HepG2 (cell line): Measurements from ENCODE around the gene CDX2. TPM values are rescaled to one million over a fixed set of nuclear protein-coding genes. Genes with fewer than 3 reads are reported as not detected.

Experiments used
- CBX5 ChIP-seq: sonication (generic); formaldehyde crosslinking; IDR thresholded peaks from 2 replicates; pipeline ENCODE4 v1.4.0; 2020; ENCODE audit warnings: missing genetic modification reagents, borderline replicate concordance
- FOXA1 ChIP-seq, 2 experiments: fragments of 450-650 bp in 1 of 2; sonication (generic) in 1 of 2; formaldehyde crosslinking in 1 of 2; IDR thresholded peaks; 2 replicates each; pipeline versions ENCODE4 v1.4.0 to v1.6.1; 2016 to 2020; ENCODE audit warnings: missing genetic modification reagents in 1 of 2
- KDM3A ChIP-seq: IDR thresholded peaks from 2 replicates; pipeline ENCODE4 v1.6.1; 2018; ENCODE audit warnings: low read depth, missing compliant biosample characterization
- PRDM4 ChIP-seq: sonication (generic); formaldehyde crosslinking; IDR thresholded peaks from 2 replicates; pipeline ENCODE4 v1.9.0; 2021; ENCODE audit warnings: missing genetic modification reagents, borderline replicate concordance
- RFXANK ChIP-seq: IDR thresholded peaks from 2 replicates; pipeline ENCODE4 v1.6.1; 2016
- U2AF2 ChIP-seq: fragments of 200-400 bp; formaldehyde crosslinking; IDR thresholded peaks from 2 replicates; pipeline ENCODE4 v1.6.1; 2017; ENCODE audit warnings: low read depth, mild to moderate bottlenecking, low read length
- ZMAT3 ChIP-seq: sonication (generic); formaldehyde crosslinking; conservative IDR thresholded peaks from 2 replicates; pipeline ENCODE4 v1.7.0; 2021; ENCODE audit warnings: missing genetic modification reagents
- ZNF414 ChIP-seq: sonication (generic); formaldehyde crosslinking; IDR thresholded peaks from 2 replicates; pipeline ENCODE4 v1.5.0; 2020; ENCODE audit warnings: missing genetic modification reagents
- ZNF572 ChIP-seq: sonication (generic); formaldehyde crosslinking; IDR thresholded peaks from 2 replicates; pipeline ENCODE4 v1.5.1; 2020; ENCODE audit warnings: mild to moderate bottlenecking, missing genetic modification reagents
- ZNF639 ChIP-seq: conservative IDR thresholded peaks from 2 replicates; pipeline ENCODE4 v1.6.1; 2018; ENCODE audit warnings: missing genetic modification reagents
- ZNF678 ChIP-seq: sonication (generic); formaldehyde crosslinking; IDR thresholded peaks from 2 replicates; pipeline ENCODE4 v1.4.0; 2020; ENCODE audit warnings: mild to moderate bottlenecking, missing genetic modification reagents
- ZNF720 ChIP-seq: sonication (generic); formaldehyde crosslinking; IDR thresholded peaks from 2 replicates; pipeline ENCODE4 v1.4.0; 2020; ENCODE audit warnings: missing genetic modification reagents
- ZNF792 ChIP-seq: IDR thresholded peaks from 2 replicates; pipeline ENCODE4 v1.6.1; 2016
- polyA plus RNA-seq, 8 experiments: library from polyadenylated mRNA; depleted of rRNA in 3 of 8; stranded (reverse) in 7 of 8; unstranded in 1 of 8; fragments of >200 nt; fragmentation: Illumina TruSeq in 4 of 8; extraction: Trizol in 4 of 8; gene quantifications; 2 replicates each; pipeline versions ENCODE4 v1.2.1 to v1.2.3, GENCODE V29; 2011 to 2016; ENCODE audit warnings: low read depth in 4 of 8, missing spikeins in 1 of 8, mixed read lengths in 1 of 8; ENCODE audit not compliant: insufficient read depth in 1 of 8
- total RNA-seq, 5 experiments: library from RNA; depleted of rRNA; stranded (reverse); fragments of >200 nt; fragmentation: Illumina TruSeq; extraction: Trizol; gene quantifications; 2 replicates each; pipeline ENCODE4 v1.2.3, GENCODE V29; 2016; ENCODE audit warnings: low read depth in 1 of 5
- TF ChIP-seq, protein P1 (sequence below): sonication (generic); formaldehyde crosslinking; IDR thresholded peaks from 2 replicates; pipeline ENCODE4 v1.4.0; 2020; ENCODE audit warnings: missing genetic modification reagents
- TF ChIP-seq, protein P2 (sequence below): sonication (generic); formaldehyde crosslinking; IDR thresholded peaks from 2 replicates; pipeline ENCODE4 v1.4.0; 2020; ENCODE audit warnings: missing genetic modification reagents
- TF ChIP-seq, protein P3 (sequence below): sonication (generic); formaldehyde crosslinking; IDR thresholded peaks from 2 replicates; pipeline ENCODE4 v1.4.0; 2020; ENCODE audit warnings: missing genetic modification reagents

CDX2 gene
- total and polyA plus RNA-seq, 2 of the 13 experiments (the other 11 are each of a cell fraction or from before 2014, with no cell fraction given) = 0.04 TPM; not detected in 1

DNA sequence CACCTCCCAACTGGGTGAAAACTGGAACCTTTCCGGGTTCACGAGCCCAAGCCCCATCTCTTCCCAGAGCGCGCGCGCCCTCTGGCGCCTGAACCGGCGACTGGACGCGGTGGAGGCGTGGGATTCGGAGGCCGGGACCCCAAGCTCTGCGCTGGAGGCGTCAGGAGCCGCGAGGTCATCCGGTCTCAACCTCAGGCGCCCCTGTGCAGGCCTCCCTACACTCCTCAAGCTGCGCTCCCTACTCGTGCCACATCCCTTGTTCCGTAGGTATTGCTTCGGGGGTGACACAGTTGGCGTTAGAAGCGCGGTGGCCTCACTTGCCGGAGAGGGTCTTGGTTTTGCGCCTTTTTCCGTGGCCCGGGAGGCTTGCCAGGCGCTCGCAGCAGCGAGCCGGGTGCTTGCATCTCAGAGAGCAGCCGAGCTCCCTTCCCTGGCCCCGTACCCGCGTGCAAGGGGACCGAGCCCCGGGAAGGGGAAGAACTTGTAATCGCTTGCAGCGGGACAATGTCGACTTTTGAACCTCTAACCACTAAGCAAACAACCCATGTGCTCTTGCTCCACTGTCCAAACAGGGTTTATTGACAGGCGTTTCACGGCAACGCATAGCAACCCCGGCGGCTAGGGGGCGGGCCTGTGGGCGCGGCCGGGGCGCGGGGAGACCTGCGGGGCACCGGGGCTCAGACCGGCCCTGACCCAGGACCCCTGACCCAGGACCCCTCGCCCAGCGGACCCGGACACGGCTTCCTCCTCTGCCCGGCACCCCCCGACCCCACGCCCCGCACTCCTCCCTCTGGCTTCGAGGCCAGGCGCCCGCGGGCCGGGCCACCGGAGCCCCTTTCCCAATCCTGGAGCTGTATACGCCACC, 8.5 kb downstream of the CDX2 start (continued):
- TF ChIP-seq, protein P1, sequence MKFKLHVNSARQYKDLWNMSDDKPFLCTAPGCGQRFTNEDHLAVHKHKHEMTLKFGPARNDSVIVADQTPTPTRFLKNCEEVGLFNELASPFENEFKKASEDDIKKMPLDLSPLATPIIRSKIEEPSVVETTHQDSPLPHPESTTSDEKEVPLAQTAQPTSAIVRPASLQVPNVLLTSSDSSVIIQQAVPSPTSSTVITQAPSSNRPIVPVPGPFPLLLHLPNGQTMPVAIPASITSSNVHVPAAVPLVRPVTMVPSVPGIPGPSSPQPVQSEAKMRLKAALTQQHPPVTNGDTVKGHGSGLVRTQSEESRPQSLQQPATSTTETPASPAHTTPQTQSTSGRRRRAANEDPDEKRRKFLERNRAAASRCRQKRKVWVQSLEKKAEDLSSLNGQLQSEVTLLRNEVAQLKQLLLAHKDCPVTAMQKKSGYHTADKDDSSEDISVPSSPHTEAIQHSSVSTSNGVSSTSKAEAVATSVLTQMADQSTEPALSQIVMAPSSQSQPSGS (CRISPR knock-in tag) = peak; percentile 66
- TF ChIP-seq ZNF572 (CRISPR knock-in tag) (no peak), ZMAT3 (CRISPR knock-in tag) (no peak), KDM3A (CRISPR knock-in tag) (peak; percentile 89), PRDM4 (CRISPR knock-in tag) (no peak), ZNF678 (CRISPR knock-in tag) (0 out of 2 replicates have a peak, but pooled peaks have one; percentile 38), CBX5 (CRISPR knock-in tag) (peak; percentile 60; the same call in 1 of the 2 replicates), U2AF2 (no peak), ZNF414 (0 out of 2 replicates have a peak, but pooled peaks have one; percentile 64), ZNF792 (CRISPR knock-in tag) (peak; percentile 65; the same call in 1 of the 2 replicates), RFXANK (no peak), FOXA1 (IDR thresholded peaks at IDR 0.05) (peak; percentile 91), FOXA1 (CRISPR knock-in tag; IDR thresholded peaks at IDR 0.05) (peak; percentile 99), ZNF639 (peak; percentile 82), ZNF720 (CRISPR knock-in tag) (no peak)
- TF ChIP-seq, protein P2, sequence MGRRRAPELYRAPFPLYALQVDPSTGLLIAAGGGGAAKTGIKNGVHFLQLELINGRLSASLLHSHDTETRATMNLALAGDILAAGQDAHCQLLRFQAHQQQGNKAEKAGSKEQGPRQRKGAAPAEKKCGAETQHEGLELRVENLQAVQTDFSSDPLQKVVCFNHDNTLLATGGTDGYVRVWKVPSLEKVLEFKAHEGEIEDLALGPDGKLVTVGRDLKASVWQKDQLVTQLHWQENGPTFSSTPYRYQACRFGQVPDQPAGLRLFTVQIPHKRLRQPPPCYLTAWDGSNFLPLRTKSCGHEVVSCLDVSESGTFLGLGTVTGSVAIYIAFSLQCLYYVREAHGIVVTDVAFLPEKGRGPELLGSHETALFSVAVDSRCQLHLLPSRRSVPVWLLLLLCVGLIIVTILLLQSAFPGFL (CRISPR knock-in tag) = no peak
- TF ChIP-seq, protein P3, sequence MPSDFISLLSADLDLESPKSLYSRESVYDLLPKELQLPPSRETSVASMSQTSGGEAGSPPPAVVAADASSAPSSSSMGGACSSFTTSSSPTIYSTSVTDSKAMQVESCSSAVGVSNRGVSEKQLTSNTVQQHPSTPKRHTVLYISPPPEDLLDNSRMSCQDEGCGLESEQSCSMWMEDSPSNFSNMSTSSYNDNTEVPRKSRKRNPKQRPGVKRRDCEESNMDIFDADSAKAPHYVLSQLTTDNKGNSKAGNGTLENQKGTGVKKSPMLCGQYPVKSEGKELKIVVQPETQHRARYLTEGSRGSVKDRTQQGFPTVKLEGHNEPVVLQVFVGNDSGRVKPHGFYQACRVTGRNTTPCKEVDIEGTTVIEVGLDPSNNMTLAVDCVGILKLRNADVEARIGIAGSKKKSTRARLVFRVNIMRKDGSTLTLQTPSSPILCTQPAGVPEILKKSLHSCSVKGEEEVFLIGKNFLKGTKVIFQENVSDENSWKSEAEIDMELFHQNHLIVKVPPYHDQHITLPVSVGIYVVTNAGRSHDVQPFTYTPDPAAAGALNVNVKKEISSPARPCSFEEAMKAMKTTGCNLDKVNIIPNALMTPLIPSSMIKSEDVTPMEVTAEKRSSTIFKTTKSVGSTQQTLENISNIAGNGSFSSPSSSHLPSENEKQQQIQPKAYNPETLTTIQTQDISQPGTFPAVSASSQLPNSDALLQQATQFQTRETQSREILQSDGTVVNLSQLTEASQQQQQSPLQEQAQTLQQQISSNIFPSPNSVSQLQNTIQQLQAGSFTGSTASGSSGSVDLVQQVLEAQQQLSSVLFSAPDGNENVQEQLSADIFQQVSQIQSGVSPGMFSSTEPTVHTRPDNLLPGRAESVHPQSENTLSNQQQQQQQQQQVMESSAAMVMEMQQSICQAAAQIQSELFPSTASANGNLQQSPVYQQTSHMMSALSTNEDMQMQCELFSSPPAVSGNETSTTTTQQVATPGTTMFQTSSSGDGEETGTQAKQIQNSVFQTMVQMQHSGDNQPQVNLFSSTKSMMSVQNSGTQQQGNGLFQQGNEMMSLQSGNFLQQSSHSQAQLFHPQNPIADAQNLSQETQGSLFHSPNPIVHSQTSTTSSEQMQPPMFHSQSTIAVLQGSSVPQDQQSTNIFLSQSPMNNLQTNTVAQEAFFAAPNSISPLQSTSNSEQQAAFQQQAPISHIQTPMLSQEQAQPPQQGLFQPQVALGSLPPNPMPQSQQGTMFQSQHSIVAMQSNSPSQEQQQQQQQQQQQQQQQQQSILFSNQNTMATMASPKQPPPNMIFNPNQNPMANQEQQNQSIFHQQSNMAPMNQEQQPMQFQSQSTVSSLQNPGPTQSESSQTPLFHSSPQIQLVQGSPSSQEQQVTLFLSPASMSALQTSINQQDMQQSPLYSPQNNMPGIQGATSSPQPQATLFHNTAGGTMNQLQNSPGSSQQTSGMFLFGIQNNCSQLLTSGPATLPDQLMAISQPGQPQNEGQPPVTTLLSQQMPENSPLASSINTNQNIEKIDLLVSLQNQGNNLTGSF = no peak; the same call in 1 of the 2 replicates
